Globus pallidus (tissue), 1 donor: ENCODE measurements around the gene ZSCAN21.

Experiments
- DNase-seq: peaks from one replicate; pipeline ENCODE4 v3.0.0-alpha.2; 2015; ENCODE audit warnings: low spot score

The ZSCAN21 gene

DNA sequence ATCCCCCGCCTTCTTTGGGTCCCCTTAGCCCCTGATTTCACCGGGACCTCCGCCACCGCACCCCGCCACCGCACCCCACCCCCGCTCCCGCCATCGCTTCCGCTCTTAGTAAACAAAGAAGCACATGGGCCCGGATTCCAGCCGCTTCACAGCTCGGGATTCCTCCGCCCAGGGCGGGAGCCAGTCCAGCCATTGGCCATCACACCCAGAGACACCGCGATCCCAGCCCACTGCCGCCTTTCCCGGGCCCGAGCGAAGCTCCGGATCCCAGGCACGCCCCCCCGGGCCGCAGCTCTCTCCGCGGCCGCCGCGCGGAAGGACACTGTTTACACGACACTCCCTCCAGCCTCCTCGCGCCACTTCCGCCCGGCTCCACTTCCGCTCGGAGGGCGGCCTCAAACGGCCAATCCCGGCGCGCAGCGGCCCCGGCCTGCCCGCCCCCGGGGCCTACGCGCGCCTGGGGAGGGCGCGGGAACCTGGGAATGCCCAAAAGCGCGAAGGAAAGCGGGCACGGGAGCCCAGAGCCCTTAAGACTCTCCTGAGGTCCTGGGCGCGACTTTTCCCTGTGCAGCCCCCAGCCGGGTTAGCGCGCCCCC, 50.9 kb downstream of the ZSCAN21 start:
- DNase-seq: peak; percentile 91

GRCh38 chr7:100101016-100101862, 51.7 kb downstream of the ZSCAN21 start, which contains the start of the genes AP4M1 and MCM7:
AP4M1 (plus strand) TSS chr7:100101643; CDS start chr7:100101715, 72 bp downstream.
MCM7 (minus strand) TSS chr7:100101397; CDS start chr7:100101294, 103 bp downstream.
- peak; percentile 99 for DNase-seq

DNA sequence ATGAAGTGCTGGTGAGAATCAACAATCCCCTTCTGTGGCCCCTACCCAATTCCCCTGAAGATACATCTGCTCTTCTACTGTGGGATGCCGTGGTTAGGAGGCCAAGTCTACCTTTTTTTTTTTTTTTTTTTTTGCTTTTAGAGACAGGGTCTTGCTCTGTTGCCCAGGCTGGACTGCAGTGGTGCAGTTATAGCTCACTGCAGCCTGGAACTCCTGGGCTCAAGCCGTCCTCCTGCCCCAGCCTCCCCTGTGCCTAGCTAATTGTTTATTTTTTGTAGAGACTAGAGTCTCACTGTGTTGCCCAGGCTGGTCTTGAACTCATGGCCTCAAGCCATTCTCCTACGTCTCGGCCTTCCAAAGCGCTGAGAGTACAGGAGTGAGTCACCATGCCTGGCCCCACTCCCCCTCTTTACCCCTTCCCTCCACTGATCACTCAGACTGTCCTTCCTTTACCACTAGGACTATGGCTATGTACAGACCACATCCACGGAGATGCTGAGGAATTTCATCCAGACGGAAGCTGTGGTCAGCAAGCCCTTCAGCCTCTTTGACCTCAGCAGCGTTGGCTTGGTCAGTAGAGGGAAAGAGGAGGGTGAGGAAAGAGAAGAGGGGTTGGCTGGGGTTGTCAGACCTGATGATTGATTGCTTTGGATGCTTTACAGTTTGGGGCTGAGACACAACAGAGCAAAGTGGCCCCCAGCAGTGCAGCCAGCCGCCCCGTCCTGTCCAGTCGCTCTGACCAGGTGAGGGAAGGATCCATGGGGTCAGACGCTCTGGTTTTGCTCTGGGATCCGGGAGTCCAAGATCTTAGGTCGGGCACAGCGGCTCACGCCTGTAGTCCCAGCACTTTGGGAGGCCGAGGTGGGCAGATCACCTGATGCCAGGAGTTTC, 53.6 kb downstream of the ZSCAN21 start:
- no peak for DNase-seq

DNA sequence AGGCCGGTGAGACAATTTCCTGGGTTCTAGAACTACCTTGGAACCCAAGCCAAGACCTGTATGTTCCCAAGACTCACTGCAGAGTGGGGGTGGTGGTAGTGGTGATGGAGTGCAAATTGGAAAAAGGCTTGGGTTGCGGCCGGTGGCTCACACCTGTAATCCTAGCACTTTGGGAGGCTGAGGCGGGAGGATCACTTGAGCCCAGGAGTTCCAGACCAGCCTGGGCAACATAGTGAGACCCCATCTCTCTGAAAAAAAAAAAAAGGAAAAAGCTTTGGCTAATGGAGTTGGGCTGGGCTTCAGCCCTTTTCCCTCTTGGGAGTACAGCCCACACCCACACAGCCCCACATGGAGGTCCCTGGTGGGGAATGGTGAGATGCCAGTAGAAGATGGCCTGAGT, 56.0 kb downstream of the ZSCAN21 start:
- DNase-seq: no peak

GRCh38 chr7:100106633-100107032, 57.1 kb downstream of the ZSCAN21 start:
- DNase-seq: no peak

DNA sequence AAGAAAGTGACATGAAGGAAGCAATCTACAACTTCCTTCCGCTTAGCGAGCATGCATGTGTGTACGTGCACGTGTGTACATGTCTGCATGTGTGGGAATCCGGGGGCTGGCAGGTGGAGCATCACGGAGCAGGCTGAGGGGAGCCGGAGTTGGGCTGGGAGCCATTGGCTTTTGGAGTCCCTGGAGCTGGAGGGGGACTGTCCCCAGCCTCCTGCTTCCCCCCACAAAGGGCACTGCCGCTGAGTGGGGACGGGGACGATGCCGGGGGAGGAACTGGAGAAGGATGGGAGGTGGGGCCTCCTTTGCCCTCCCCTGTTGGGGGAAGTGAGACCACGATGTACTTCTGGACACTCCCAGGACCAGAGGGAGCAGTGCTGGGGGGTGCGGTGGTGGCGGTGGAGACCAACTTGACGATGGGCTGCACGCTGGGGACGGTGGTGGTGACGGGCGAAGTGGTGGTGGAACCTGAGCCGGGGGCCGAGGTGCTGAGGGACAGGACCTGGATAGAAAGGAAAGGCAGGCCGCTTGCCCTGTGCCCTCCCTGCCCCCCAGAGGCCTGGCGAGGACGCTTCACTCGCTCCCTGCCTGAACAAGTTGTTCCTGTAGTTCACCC, 57.7 kb downstream of the ZSCAN21 start:
- no peak for DNase-seq

DNA sequence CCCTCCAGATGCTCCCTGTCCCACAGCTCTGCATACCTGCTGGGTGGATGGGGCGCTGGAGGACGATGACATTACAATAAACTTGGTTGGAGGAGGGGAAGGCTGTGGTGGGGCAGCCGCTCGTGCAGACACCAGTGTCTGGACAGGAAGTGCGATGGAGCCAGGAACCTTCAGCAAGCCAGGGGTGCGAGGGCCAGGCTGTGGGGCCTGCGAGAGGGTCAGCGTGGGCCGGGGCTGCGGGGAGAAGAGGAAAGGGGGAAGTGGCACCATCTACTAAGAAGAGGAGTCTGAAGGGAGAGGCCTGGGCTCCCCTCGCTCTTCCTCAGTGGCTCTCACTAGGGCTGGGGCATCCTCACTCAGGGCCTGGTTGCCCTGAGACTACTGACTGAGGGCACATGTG, 58.3 kb downstream of the ZSCAN21 start:
- DNase-seq: no peak

GRCh38 chr7:100109521-100110163, 60.1 kb downstream of the ZSCAN21 start:
- DNase-seq: no peak

- DNase-seq: no peak
Measured at GRCh38 chr7:100111156-100111555, 61.6 kb downstream of the ZSCAN21 start.

DNA sequence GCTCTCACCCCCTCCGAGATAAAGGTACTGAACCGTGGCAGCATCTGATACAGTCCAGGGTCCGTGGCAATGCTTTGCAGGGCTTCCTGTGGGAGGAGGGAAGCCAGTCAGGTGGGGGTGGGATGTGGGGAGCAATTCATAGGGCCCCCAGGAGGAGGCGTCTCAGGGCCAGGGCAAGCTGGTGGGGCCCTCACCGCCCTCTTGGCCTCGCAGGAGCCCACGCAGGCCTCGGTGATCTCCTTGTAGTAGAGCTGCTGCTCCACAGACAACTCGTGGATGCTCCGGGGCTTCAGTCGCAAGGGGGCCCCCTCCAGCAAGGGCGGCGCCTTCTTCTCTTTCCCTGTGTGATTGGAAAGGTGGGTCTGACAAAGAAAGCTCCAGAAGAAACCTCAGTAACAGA, 62.3 kb downstream of the ZSCAN21 start:
- no peak for DNase-seq
